Activated naive CD8-positive, alpha-beta T cell treated with anti-CD3 and anti-CD28 coated beads, Interleukin-2, amount 50 U/mL, for 16 hours (primary cell): ENCODE results near the gene INKA2.

Experiments
- DNase-seq: peaks from one replicate; pipeline ENCODE4 v3.0.0-alpha.2; 2020; ENCODE audit warnings: low read depth, low spot score

INKA2 gene

GRCh38 chr1:111739194-111739924, at the start of gene INKA2:
TSS of gene INKA2 (minus strand) at chr1:111739395. CDS start at chr1:111739242, 153 bp downstream.
- DNase-seq = peak; percentile 37

- DNase-seq = no peak
Observed at GRCh38 chr1:111786669-111787207, 47.5 kb upstream of the INKA2 start.

GRCh38 chr1:111784273-111784901, 45.2 kb upstream of the INKA2 start:
- DNase-seq = no peak

GRCh38 chr1:111779546-111779945, 40.4 kb upstream of the INKA2 start:
- no peak for DNase-seq

GRCh38 chr1:111778541-111779051, 39.4 kb upstream of the INKA2 start:
- DNase-seq = no peak

- DNase-seq = no peak
Observed at GRCh38 chr1:111778066-111778465, 38.9 kb upstream of the INKA2 start.

GRCh38 chr1:111777301-111777700, 38.1 kb upstream of the INKA2 start:
- DNase-seq = no peak

GRCh38 chr1:111776861-111777260, 37.7 kb upstream of the INKA2 start:
- no peak for DNase-seq

GRCh38 chr1:111776391-111776790, 37.2 kb upstream of the INKA2 start:
- DNase-seq = no peak

- no peak for DNase-seq
Observed at GRCh38 chr1:111775966-111776365, 36.8 kb upstream of the INKA2 start.

GRCh38 chr1:111770916-111771315, 31.7 kb upstream of the INKA2 start:
- no peak for DNase-seq

- DNase-seq = peak; percentile 16
Observed at GRCh38 chr1:111769517-111770146, 30.4 kb upstream of the INKA2 start.

- DNase-seq = no peak
Observed at GRCh38 chr1:111768625-111769024, 29.4 kb upstream of the INKA2 start.

- DNase-seq = no peak
Observed at GRCh38 chr1:111768023-111768422, 28.8 kb upstream of the INKA2 start.

- DNase-seq = no peak
Observed at GRCh38 chr1:111762332-111762731, 23.1 kb upstream of the INKA2 start.

- no peak for DNase-seq
Observed at GRCh38 chr1:111761717-111762116, 22.5 kb upstream of the INKA2 start.

GRCh38 chr1:111758373-111758772, 19.2 kb upstream of the INKA2 start:
- DNase-seq = no peak

- no peak for DNase-seq
Observed at GRCh38 chr1:111756124-111756513, 16.9 kb upstream of the INKA2 start.

GRCh38 chr1:111755331-111756123, 16.3 kb upstream of the INKA2 start, which contains the start of gene DDX20:
TSS of gene DDX20 (plus strand) at chr1:111755901. CDS start at chr1:111755925, 24 bp downstream.
- peak; percentile 86 for DNase-seq

GRCh38 chr1:111754984-111755330, 15.8 kb upstream of the INKA2 start:
- DNase-seq = no peak

- no peak for DNase-seq
Observed at GRCh38 chr1:111751906-111752575, 12.8 kb upstream of the INKA2 start.
